HEK293 (cell line): ENCODE results near the gene COA1.
A peak's percentile ranks its signal among the peaks of the same experiment; 100 is the strongest.

Experiments used
- CTCF ChIA-PET: fragments of 350-600 bp; formaldehyde crosslinking; extraction: SDS; loops from one replicate; lab custom pipeline; 2021; ENCODE audit warnings: antibody characterized with exemption; lab: Yijun Ruan, JAX
- POLR2A ChIA-PET: fragments of 300-600 bp; formaldehyde crosslinking; extraction: SDS; loops from one replicate; lab custom pipeline; 2020; ENCODE audit warnings: antibody characterized with exemption, inconsistent platforms; lab: Yijun Ruan, JAX
- H3K27ac ChIP-seq: fragments of 200-500 bp; sonication (Bioruptor generic); 2 replicates; pipeline ENCODE4 v1.5.1; 2014; ENCODE audit warnings: low read depth, low read length, control low read depth, inconsistent platforms; ENCODE audit errors: extremely low read depth
- H3K36me3 ChIP-seq, 2 experiments: fragments of 200-500 bp in 1 of 2; sonication (Bioruptor generic) in 1 of 2; 1 replicate in 1 of 2; 2 replicates in 1 of 2; pipeline ENCODE4 v1.5.1; 2014 to 2017; ENCODE audit warnings: inconsistent platforms in 2 of 2, low read length in 2 of 2; ENCODE audit not compliant: control insufficient read depth in 2 of 2, insufficient read depth in 1 of 2
- H3K4me1 ChIP-seq: fragments of 200-500 bp; sonication (Bioruptor generic); 2 replicates; pipeline ENCODE4 v1.5.1; 2014; ENCODE audit warnings: mild to moderate bottlenecking, low read length, inconsistent platforms; ENCODE audit not compliant: control insufficient read depth, insufficient read depth
- H3K4me3 ChIP-seq: 2 replicates; pipeline ENCODE4 v1.5.1; 2011; ENCODE audit warnings: low read depth, mild to moderate bottlenecking, control low read depth, low read length, moderate library complexity
- H3K9me3 ChIP-seq: fragments of 200-500 bp; sonication (Bioruptor generic); 2 replicates; pipeline ENCODE4 v1.5.1; 2014; ENCODE audit warnings: low read depth, low read length, inconsistent platforms; ENCODE audit not compliant: control insufficient read depth, insufficient read depth
- BCL11B ChIP-seq: fragments of 450-650 bp; formaldehyde crosslinking; IDR thresholded peaks from 2 replicates; pipeline ENCODE4 v1.5.1; 2016; ENCODE audit warnings: low read depth, missing biosample characterization, missing genetic modification characterization
- GLIS1 ChIP-seq: fragments of 450-650 bp; formaldehyde crosslinking; IDR thresholded peaks from 2 replicates; pipeline ENCODE4 v1.5.1; 2016; ENCODE audit warnings: missing biosample characterization, missing genetic modification characterization
- MZF1 ChIP-seq: fragments of 450-650 bp; formaldehyde crosslinking; IDR thresholded peaks from 2 replicates; pipeline ENCODE4 v1.5.1; 2017; ENCODE audit warnings: missing biosample characterization, missing genetic modification characterization, borderline replicate concordance
- PRDM6 ChIP-seq: fragments of 450-650 bp; formaldehyde crosslinking; IDR thresholded peaks from 2 replicates; pipeline ENCODE4 v1.5.1; 2017; ENCODE audit warnings: missing biosample characterization, missing genetic modification characterization
- SCRT2 ChIP-seq: fragments of 450-650 bp; formaldehyde crosslinking; IDR thresholded peaks from 2 replicates; pipeline ENCODE4 v1.5.1; 2016; ENCODE audit warnings: missing biosample characterization, missing genetic modification characterization
- ZNF148 ChIP-seq: fragments of 450-650 bp; formaldehyde crosslinking; IDR thresholded peaks from 2 replicates; pipeline ENCODE4 v1.5.0; 2017; ENCODE audit warnings: missing biosample characterization, missing genetic modification characterization, borderline replicate concordance
- ZNF155 ChIP-seq: fragments of 450-650 bp; formaldehyde crosslinking; IDR thresholded peaks from 2 replicates; pipeline ENCODE4 v1.5.1; 2016; ENCODE audit warnings: missing biosample characterization, missing genetic modification characterization
- ZNF311 ChIP-seq: fragments of 450-650 bp; formaldehyde crosslinking; IDR thresholded peaks from 2 replicates; pipeline ENCODE4 v1.5.1; 2017; ENCODE audit warnings: missing biosample characterization, missing genetic modification characterization, borderline replicate concordance
- ZNF362 ChIP-seq: fragments of 450-650 bp; formaldehyde crosslinking; IDR thresholded peaks from 2 replicates; pipeline ENCODE4 v1.5.1; 2016; ENCODE audit warnings: missing biosample characterization, missing genetic modification characterization
- ZNF558 ChIP-seq: fragments of 450-650 bp; formaldehyde crosslinking; IDR thresholded peaks from 2 replicates; pipeline ENCODE4 v1.5.1; 2016; ENCODE audit warnings: missing biosample characterization, missing genetic modification characterization
- ZNF621 ChIP-seq: fragments of 450-650 bp; formaldehyde crosslinking; IDR thresholded peaks from 2 replicates; pipeline ENCODE4 v1.5.1; 2017; ENCODE audit warnings: missing biosample characterization, missing genetic modification characterization
- ZNF624 ChIP-seq: fragments of 450-650 bp; formaldehyde crosslinking; IDR thresholded peaks from 2 replicates; pipeline ENCODE4 v1.5.1; 2017; ENCODE audit warnings: missing biosample characterization, missing genetic modification characterization
- ZNF629 ChIP-seq: fragments of 450-650 bp; formaldehyde crosslinking; IDR thresholded peaks from 2 replicates; pipeline ENCODE4 v1.5.1; 2017; ENCODE audit warnings: missing biosample characterization, missing genetic modification characterization
- ZNF639 ChIP-seq: fragments of 450-650 bp; formaldehyde crosslinking; IDR thresholded peaks from 2 replicates; pipeline ENCODE4 v1.5.1; 2016; ENCODE audit warnings: missing biosample characterization, missing genetic modification characterization
- TF ChIP-seq, protein P1 (sequence below): fragments of 450-650 bp; formaldehyde crosslinking; conservative IDR thresholded peaks from 2 replicates; pipeline ENCODE4 v1.5.1; 2016; ENCODE audit warnings: low read depth, missing biosample characterization, missing genetic modification characterization

COA1 gene

DNA sequence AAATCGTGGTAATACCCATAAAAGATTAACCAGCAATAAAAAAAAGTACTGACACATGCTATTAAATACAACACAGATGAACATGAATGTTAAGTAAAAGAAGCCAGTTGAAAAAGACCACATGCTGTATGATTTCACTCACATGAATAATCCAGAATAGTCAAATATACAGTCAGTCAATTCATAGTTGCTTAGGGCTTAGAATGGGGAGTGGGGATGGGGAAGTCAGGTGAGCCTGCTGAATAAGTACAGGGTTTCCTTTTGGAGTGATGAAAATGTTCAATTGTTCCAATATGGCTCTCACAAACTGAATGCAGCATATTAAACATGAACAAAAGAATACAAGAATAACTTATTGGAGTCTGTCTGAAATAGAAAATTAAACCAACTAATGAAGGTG is 1.8 kb downstream of the COA1 start:
- Histone ChIP-seq H3K4me1 (no peaks in the 10 kb centered on the region; the same call in 1 of the 2 replicates), H3K4me3 (no peak overlapping the region)
- POLR2A ChIA-PET, result interaction anchor here (0.6 kb wide), 1 partner anchor 89 kb away, joined by 3 read pairs; no protein-coding TSS in a partner anchor
- CTCF ChIA-PET, result no interaction called here
- 0 out of 2 replicates have a peak, but pooled peaks have one; percentile 13 for TF ChIP-seq PRDM6 (tag by site-specific recombination)
- no peak for TF ChIP-seq ZNF311 (tag by site-specific recombination)
- TF ChIP-seq MZF1 (tag by site-specific recombination), result peak; percentile 96; the same call in 1 of the 2 replicates
- TF ChIP-seq ZNF558, result no peak
- no peak for TF ChIP-seq SCRT2 (tag by site-specific recombination)
- TF ChIP-seq, all 188 proteins: peak for 2
- H3K36me3 ChIP-seq, result no peaks in the 10 kb centered on the region
- H3K27ac ChIP-seq, result no peak overlapping the region
- no peaks in the 10 kb centered on the region for H3K9me3 ChIP-seq

- H3K4me1 ChIP-seq, result no peaks in the 10 kb centered on the region; the same call in 1 of the 2 replicates
- no peak overlapping the region for H3K27ac ChIP-seq
- TF ChIP-seq MZF1 (tag by site-specific recombination) (no peak), ZNF362 (tag by site-specific recombination) (no peak), ZNF155 (no peak), ZNF148 (tag by site-specific recombination) (no peak)
- no peak overlapping the region for H3K4me3 ChIP-seq
- no peaks in the 10 kb centered on the region for H3K9me3 ChIP-seq
- POLR2A ChIA-PET, result interaction anchor here (0.6 kb wide), 1 partner anchor 89 kb away, joined by 3 read pairs; no protein-coding TSS in a partner anchor
- no peaks in the 10 kb centered on the region for H3K36me3 ChIP-seq
- CTCF ChIA-PET, result interaction anchor here (0.6 kb wide), 1 partner anchor 9 kb away, joined by 3 read pairs; no protein-coding TSS in a partner anchor
Measured at GRCh38 chr7:43727003-43727402, 2.3 kb downstream of the COA1 start.

DNA sequence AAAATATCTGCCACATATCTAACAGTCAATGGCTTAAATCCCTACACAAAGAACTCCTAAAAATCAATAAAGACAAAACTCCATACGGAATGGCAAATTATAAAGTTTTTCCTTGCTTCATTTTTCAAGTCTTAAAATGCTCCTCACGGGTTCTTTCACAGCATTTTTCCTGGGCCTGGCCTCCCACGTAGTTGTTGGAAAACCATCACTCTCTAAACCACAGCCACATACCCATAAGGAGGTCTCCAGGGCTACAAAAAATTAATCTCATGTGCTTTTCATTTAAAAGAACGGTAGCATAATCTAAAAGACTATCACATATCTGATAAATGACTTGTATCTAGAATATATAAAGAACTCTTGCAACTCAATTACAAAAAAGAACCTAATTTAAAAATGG is 2.9 kb downstream of the COA1 start:
- CTCF ChIA-PET, result interaction anchor here (0.6 kb wide), 2 partner anchors 10 to 656 kb away, joined by 3 read pairs; no protein-coding TSS in a partner anchor

GRCh38 chr7:43725251-43725650 is 4.1 kb downstream of the COA1 start:
- CTCF ChIA-PET, result no interaction called here

More for the DNA sequence above, 2.9 kb downstream of the COA1 start:
- Histone ChIP-seq H3K4me3 (no peak overlapping the region), H3K36me3 (no peaks in the 10 kb centered on the region)
- TF ChIP-seq GLIS1 (tag by site-specific recombination) (peak; percentile 40), SCRT2 (tag by site-specific recombination) (no peak)
- TF ChIP-seq, all 188 proteins: peak for 1
- H3K27ac ChIP-seq, result no peak overlapping the region
- POLR2A ChIA-PET, result no interaction called here
- H3K4me1 ChIP-seq, result no peaks in the 10 kb centered on the region; the same call in 1 of the 2 replicates
- no peaks in the 10 kb centered on the region for H3K9me3 ChIP-seq

More at GRCh38 chr7:43725251-43725650, 4.1 kb downstream of the COA1 start:
- Histone ChIP-seq H3K27ac (no peak overlapping the region), H3K4me3 (no peak overlapping the region), H3K36me3 (no peaks in the 10 kb centered on the region), H3K4me1 (no peaks in the 10 kb centered on the region; the same call in 1 of the 2 replicates), H3K9me3 (no peaks in the 10 kb centered on the region)
- TF ChIP-seq BCL11B (tag by site-specific recombination) (no peak), ZNF639 (tag by site-specific recombination) (no peak), ZNF621 (no peak), ZNF629 (no peak), ZNF624 (tag by site-specific recombination) (no peak)
- TF ChIP-seq, protein P1, sequence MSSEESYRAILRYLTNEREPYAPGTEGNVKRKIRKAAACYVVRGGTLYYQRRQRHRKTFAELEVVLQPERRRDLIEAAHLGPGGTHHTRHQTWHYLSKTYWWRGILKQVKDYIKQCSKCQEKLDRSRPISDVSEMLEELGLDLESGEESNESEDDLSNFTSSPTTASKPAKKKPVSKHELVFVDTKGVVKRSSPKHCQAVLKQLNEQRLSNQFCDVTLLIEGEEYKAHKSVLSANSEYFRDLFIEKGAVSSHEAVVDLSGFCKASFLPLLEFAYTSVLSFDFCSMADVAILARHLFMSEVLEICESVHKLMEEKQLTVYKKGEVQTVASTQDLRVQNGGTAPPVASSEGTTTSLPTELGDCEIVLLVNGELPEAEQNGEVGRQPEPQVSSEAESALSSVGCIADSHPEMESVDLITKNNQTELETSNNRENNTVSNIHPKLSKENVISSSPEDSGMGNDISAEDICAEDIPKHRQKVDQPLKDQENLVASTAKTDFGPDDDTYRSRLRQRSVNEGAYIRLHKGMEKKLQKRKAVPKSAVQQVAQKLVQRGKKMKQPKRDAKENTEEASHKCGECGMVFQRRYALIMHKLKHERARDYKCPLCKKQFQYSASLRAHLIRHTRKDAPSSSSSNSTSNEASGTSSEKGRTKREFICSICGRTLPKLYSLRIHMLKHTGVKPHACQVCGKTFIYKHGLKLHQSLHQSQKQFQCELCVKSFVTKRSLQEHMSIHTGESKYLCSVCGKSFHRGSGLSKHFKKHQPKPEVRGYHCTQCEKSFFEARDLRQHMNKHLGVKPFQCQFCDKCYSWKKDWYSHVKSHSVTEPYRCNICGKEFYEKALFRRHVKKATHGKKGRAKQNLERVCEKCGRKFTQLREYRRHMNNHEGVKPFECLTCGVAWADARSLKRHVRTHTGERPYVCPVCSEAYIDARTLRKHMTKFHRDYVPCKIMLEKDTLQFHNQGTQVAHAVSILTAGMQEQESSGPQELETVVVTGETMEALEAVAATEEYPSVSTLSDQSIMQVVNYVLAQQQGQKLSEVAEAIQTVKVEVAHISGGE (tag by site-specific recombination), result no peak
- POLR2A ChIA-PET, result no interaction called here
